ENCODE data around the gene FAU. TPM values are rescaled to one million over a fixed set of nuclear protein-coding genes. Genes with fewer than 3 reads are reported as not detected.

FAU gene
- total and polyA plus RNA-seq, 9 donors = 1,053 to 2,272 (median 1,798) TPM

- TF ChIP-seq EP300 (IDR thresholded peaks at IDR 0.05) = no peak
- TF ChIP-seq, protein P1, sequence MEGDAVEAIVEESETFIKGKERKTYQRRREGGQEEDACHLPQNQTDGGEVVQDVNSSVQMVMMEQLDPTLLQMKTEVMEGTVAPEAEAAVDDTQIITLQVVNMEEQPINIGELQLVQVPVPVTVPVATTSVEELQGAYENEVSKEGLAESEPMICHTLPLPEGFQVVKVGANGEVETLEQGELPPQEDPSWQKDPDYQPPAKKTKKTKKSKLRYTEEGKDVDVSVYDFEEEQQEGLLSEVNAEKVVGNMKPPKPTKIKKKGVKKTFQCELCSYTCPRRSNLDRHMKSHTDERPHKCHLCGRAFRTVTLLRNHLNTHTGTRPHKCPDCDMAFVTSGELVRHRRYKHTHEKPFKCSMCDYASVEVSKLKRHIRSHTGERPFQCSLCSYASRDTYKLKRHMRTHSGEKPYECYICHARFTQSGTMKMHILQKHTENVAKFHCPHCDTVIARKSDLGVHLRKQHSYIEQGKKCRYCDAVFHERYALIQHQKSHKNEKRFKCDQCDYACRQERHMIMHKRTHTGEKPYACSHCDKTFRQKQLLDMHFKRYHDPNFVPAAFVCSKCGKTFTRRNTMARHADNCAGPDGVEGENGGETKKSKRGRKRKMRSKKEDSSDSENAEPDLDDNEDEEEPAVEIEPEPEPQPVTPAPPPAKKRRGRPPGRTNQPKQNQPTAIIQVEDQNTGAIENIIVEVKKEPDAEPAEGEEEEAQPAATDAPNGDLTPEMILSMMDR (IDR thresholded peaks at IDR 0.05) = no peak
- no peak for TF ChIP-seq POLR2A (IDR thresholded peaks at IDR 0.05)
- no peaks in the 10 kb centered on the region for H3K36me3 ChIP-seq
- intact Hi-C loops (cut with DNase I) = no loop called here
- H3K27ac ChIP-seq = peak overlapping the region in 1 of 2 donors; percentile 80
- no peak overlapping the region for H3K4me3 ChIP-seq
- peaks cover 20% of the 10 kb centered on the region for H3K4me1 ChIP-seq (ENCODE audit: insufficient read depth)
- H3K9me3 ChIP-seq = no peaks in the 10 kb centered on the region
- H3K27me3 ChIP-seq = no peaks in the 10 kb centered on the region
- no peak for DNase-seq
These were observed 18.5 kb downstream of the FAU start for GRCh38 chr11:65103476-65103875.

- Histone ChIP-seq H3K27ac (peak overlapping the region in 1 of 2 donors; percentile 80), H3K4me3 (no peak overlapping the region), H3K4me1 (ENCODE audit: insufficient read depth) (peaks cover 22% of the 10 kb centered on the region), H3K36me3 (no peaks in the 10 kb centered on the region), H3K27me3 (no peaks in the 10 kb centered on the region), H3K9me3 (no peaks in the 10 kb centered on the region)
- DNase-seq = no peak
- TF ChIP-seq POLR2A (IDR thresholded peaks at IDR 0.05) = no peak
- TF ChIP-seq, protein P1 (IDR thresholded peaks at IDR 0.05) = no peak
- TF ChIP-seq EP300 (IDR thresholded peaks at IDR 0.05) = no peak
- intact Hi-C loops (cut with DNase I) = no loop called here
- 68 to 74% (median 72%) methylated on average over 8 of the region's 8 CpGs for WGBS, 3 donors
These were observed 19.5 kb downstream of the FAU start for GRCh38 chr11:65102142-65103095.

DNA sequence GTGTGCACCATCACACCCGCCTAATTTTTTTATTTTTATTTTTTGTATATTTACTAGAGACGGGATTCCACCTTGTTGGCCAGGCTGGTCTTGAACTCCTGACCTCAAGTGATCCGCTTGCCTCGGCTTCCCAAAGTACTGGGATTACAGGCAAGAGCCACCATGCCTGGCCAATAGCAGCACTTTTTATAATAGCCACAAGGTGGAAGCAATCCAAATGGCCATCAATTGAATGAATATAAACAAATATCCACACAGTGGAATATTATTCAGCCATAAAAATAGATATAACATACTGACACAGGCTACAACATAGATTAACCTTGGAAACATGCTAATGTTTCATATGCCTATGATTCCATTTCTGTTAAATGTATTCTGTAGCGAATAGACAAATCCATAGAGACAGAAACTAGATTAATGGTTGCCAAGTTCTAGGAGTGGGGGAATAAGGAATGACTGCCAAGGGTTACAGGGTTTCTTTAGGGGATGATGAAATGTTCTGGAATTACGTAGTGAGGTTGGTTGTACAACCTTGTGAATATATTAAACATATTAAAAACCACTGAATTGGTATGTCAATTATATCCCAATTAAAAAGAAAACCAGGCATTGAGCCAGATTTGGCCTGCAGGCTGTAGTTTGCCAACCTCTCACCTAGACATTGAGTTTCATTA is 21.1 kb downstream of the FAU start:
- Histone ChIP-seq H3K27ac (no peak overlapping the region), H3K27me3 (no peaks in the 10 kb centered on the region), H3K36me3 (no peaks in the 10 kb centered on the region), H3K4me1 (ENCODE audit: insufficient read depth) (peaks cover 23% of the 10 kb centered on the region), H3K9me3 (no peaks in the 10 kb centered on the region), H3K4me3 (no peak overlapping the region)
- TF ChIP-seq, protein P1 (IDR thresholded peaks at IDR 0.05) = no peak
- no peak for TF ChIP-seq EP300 (IDR thresholded peaks at IDR 0.05)
- no peak for TF ChIP-seq POLR2A (IDR thresholded peaks at IDR 0.05)
- WGBS, 3 donors = 84 to 89% (median 88%) methylated on average over 6 of the region's 6 CpGs
- intact Hi-C loops (cut with DNase I) = no loop called here
- no peak for DNase-seq

DNA sequence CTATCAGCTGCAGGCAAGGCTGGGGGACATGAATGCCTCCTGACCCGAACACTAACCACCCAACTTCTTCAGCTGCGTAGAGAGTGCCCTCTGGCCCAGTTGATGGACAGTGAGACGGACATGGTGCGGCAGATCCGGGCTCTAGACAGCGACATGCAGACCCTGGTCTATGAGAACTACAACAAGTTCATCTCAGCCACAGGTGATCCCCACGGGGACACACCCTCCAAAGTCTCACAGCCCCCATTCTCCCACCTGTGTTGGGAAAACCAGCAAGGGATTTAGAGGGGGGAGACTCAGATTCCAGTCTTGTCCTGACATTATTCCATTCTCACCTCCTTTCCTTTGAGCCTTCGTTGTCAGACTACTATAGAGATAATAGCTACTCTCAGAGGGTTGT is 25.0 kb downstream of the FAU start:
- intact Hi-C loops (cut with DNase I) = loop anchor here in 2 of 4 donors (5.0 kb wide), 3 partner anchors 70 to 85 kb away; partner anchors contain the start of genes ARL2 (in 1 of the 2) and SNX15 (in 1 of the 2)
- Histone ChIP-seq H3K36me3 (no peaks in the 10 kb centered on the region), H3K27ac (peak overlapping the region; percentile 60 to 86), H3K9me3 (no peaks in the 10 kb centered on the region), H3K4me1 (ENCODE audit: insufficient read depth) (peaks cover 11% of the 10 kb centered on the region), H3K27me3 (no peaks in the 10 kb centered on the region), H3K4me3 (peak overlapping the region; percentile 91)
- DNase-seq = no peak
- TF ChIP-seq EP300 (IDR thresholded peaks at IDR 0.05) = no peak
- no peak for TF ChIP-seq POLR2A (IDR thresholded peaks at IDR 0.05)
- TF ChIP-seq, protein P1 (IDR thresholded peaks at IDR 0.05) = no peak
- 22 to 42% (median 25%) methylated on average over 8 of the region's 8 CpGs for WGBS, 3 donors

Measured in ovary (tissue), 9 donors.